Left lung (tissue), 10 donors: Measurements from ENCODE around the gene TACC3. TPM values are rescaled to one million over a fixed set of nuclear protein-coding genes. Genes with fewer than 3 reads are reported as not detected.

Experiments used
- ATAC-seq: fragments of 200-7000 bp; cut with Tn5 transposase; one replicate; pipeline ENCODE4 v1.9.1; 2020; ENCODE audit warnings: moderate library complexity
- DNase-seq, 4 donors: peaks; one replicate each; pipeline ENCODE4 v3.0.0-alpha.2; 2013 to 2020
- H3K27ac ChIP-seq, 2 donors: fragments of 200-600 bp; sonication (generic) in 1 of 2; one replicate each; pipeline versions ENCODE4 v1.5.0 to v1.8.0; 2020 to 2021
- H3K27me3 ChIP-seq, 2 donors: fragments of 200-600 bp; sonication (generic) in 1 of 2; one replicate each; pipeline versions ENCODE4 v1.5.0 to v1.8.0; 2020 to 2021
- H3K36me3 ChIP-seq, 2 donors: fragments of 200-600 bp; sonication (generic) in 1 of 2; one replicate each; pipeline versions ENCODE4 v1.5.0 to v1.8.0; 2020 to 2021
- H3K4me1 ChIP-seq, 2 donors: fragments of 200-600 bp; one replicate each; pipeline ENCODE4 v1.8.0; 2021
- H3K4me3 ChIP-seq, 2 donors: fragments of 200-600 bp; sonication (generic) in 1 of 2; one replicate each; pipeline versions ENCODE4 v1.5.0 to v1.8.0; 2020 to 2021; ENCODE audit warnings: mild to moderate bottlenecking in 1 of 2
- H3K9me3 ChIP-seq, 2 donors: fragments of 200-600 bp; sonication (generic) in 1 of 2; one replicate each; pipeline versions ENCODE4 v1.5.0 to v1.8.0; 2020 to 2021
- intact Hi-C, 2 donors: fragments of 100-400 bp; cut with DNase I; formaldehyde crosslinking; loops; one replicate each; pipeline versions ENCODE4 v1.11.2 to v1.14.2; 2022
- polyA plus RNA-seq, 6 donors: library from polyadenylated mRNA; unstranded; fragments of 120-200 nt; gene quantifications; one replicate each; pipeline ENCODE4 v1.2.1, GENCODE V29; 2013; ENCODE audit not compliant: insufficient read length in 6 of 6
- total RNA-seq, 2 donors: library from RNA; stranded (reverse); fragmentation: NEBNext Ultra II Directional; extraction: Animal tissue kit (Norgen Biotek cat#: 25700); gene quantifications; one replicate each; pipeline ENCODE4 v1.2.1, GENCODE V29; 2021
- TF ChIP-seq, protein P1 (sequence below), 2 donors: fragments of 200-600 bp; sonication (generic) in 1 of 2; IDR thresholded peaks; one replicate each; pipeline versions ENCODE4 v1.5.0 to v1.8.0; 2021; ENCODE audit warnings: antibody characterized with exemption in 2 of 2
- donor health status: DM: no; HTN: yes; CAD: no.
- donor health status: DM: no; HTN: no; CAD: no.

The TACC3 gene
- total and polyA plus RNA-seq, 8 donors, result 20.3 to 76.2 (median 44.7) TPM

GRCh38 chr4:1743551-1743950 is 22.2 kb downstream of the TACC3 start:
- Histone ChIP-seq H3K36me3 (peaks cover 0 to 68% of the 10 kb centered on the region in 2 donors), H3K4me3 (no peak overlapping the region), H3K27me3 (peaks cover 0 to 16% of the 10 kb centered on the region in 2 donors), H3K9me3 (peaks cover 0 to 4% of the 10 kb centered on the region in 2 donors), H3K27ac (no peak overlapping the region), H3K4me1 (peaks cover 0 to 3% of the 10 kb centered on the region in 2 donors)
- DNase-seq (no peak), ATAC-seq (no peak)
- intact Hi-C loops, result loop anchor here in 1 of 2 donors (10.0 kb wide), 1 partner anchor 151 kb away; no protein-coding TSS in a partner anchor
- TF ChIP-seq, protein P1, sequence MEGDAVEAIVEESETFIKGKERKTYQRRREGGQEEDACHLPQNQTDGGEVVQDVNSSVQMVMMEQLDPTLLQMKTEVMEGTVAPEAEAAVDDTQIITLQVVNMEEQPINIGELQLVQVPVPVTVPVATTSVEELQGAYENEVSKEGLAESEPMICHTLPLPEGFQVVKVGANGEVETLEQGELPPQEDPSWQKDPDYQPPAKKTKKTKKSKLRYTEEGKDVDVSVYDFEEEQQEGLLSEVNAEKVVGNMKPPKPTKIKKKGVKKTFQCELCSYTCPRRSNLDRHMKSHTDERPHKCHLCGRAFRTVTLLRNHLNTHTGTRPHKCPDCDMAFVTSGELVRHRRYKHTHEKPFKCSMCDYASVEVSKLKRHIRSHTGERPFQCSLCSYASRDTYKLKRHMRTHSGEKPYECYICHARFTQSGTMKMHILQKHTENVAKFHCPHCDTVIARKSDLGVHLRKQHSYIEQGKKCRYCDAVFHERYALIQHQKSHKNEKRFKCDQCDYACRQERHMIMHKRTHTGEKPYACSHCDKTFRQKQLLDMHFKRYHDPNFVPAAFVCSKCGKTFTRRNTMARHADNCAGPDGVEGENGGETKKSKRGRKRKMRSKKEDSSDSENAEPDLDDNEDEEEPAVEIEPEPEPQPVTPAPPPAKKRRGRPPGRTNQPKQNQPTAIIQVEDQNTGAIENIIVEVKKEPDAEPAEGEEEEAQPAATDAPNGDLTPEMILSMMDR (IDR thresholded peaks at IDR 0.05), result no peak

GRCh38 chr4:1743975-1744374 is 22.7 kb downstream of the TACC3 start:
- DNase-seq, result no peak
- intact Hi-C loops, result loop anchor here in 1 of 2 donors (10.0 kb wide), 1 partner anchor 151 kb away; no protein-coding TSS in a partner anchor
- TF ChIP-seq, protein P1 (IDR thresholded peaks at IDR 0.05), result no peak
- ATAC-seq, result no peak
- H3K36me3 ChIP-seq, result peaks cover 0 to 64% of the 10 kb centered on the region in 2 donors
- H3K4me1 ChIP-seq, result peaks cover 0 to 5% of the 10 kb centered on the region in 2 donors
- no peak overlapping the region for H3K4me3 ChIP-seq
- H3K9me3 ChIP-seq, result peaks cover 0 to under 1% of the 10 kb centered on the region in 2 donors
- peaks cover 0 to 19% of the 10 kb centered on the region in 2 donors for H3K27me3 ChIP-seq
- H3K27ac ChIP-seq, result no peak overlapping the region

DNA sequence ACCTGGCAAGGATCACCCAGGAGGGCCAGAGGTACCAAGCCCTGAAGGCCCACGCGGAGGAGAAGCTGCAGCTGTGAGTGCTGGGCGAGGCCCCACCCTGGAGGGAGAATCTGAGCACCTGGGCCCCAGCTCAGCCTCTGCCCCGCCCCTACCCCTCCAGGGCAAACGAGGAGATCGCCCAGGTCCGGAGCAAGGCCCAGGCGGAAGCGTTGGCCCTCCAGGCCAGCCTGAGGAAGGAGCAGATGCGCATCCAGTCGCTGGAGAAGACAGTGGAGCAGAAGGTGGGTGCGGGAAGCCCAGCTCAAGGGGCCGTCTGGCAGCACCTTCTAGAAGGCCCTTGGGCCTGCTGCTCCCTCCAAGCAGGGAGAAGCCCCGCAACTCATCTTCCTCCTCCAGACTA is 23.2 kb downstream of the TACC3 start:
- Histone ChIP-seq H3K27ac (no peak overlapping the region), H3K4me3 (no peak overlapping the region), H3K9me3 (no peaks in the 10 kb centered on the region), H3K4me1 (peaks cover 0 to 5% of the 10 kb centered on the region in 2 donors), H3K27me3 (peaks cover 0 to 19% of the 10 kb centered on the region in 2 donors), H3K36me3 (peaks cover 0 to 58% of the 10 kb centered on the region in 2 donors)
- intact Hi-C loops, result loop anchor here in 1 of 2 donors (10.0 kb wide), 1 partner anchor 150 kb away; no protein-coding TSS in a partner anchor
- DNase-seq, result no peak
- TF ChIP-seq, protein P1 (IDR thresholded peaks at IDR 0.05), result no peak
- ATAC-seq, result no peak

DNA sequence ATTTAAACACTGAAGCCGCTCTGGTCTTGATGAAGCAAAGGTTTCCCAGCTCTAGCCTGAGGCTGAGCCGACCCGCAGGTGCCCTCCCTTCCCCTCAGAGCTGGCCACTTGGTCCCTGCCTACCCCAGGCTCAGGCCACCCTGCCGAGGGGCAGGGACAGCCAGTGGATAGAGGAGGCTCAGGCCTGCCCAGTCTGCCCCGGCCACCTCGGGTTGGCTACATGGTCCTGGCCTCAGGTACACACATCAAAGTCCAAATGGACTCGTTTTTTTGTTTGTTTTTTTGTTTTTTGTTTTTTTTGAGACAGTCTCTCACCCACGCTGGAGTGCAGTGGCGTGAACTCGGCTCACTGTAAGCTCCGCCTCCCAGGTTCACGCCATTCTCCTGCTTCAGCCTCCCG is 23.8 kb downstream of the TACC3 start:
- no peak for ATAC-seq
- TF ChIP-seq, protein P1 (IDR thresholded peaks at IDR 0.05), result no peak
- intact Hi-C loops, result loop anchor here in 1 of 2 donors (10.0 kb wide), 1 partner anchor 150 kb away; no protein-coding TSS in a partner anchor

GRCh38 chr4:1745697-1746096 is 24.4 kb downstream of the TACC3 start:
- Histone ChIP-seq H3K4me1 (peaks cover 0 to 5% of the 10 kb centered on the region in 2 donors), H3K27me3 (peaks cover 0 to 19% of the 10 kb centered on the region in 2 donors), H3K27ac (no peak overlapping the region), H3K4me3 (no peak overlapping the region), H3K9me3 (no peaks in the 10 kb centered on the region), H3K36me3 (peaks cover 0 to 46% of the 10 kb centered on the region in 2 donors)
- ATAC-seq (no peak), DNase-seq (no peak)
- TF ChIP-seq, protein P1 (IDR thresholded peaks at IDR 0.05), result no peak
- intact Hi-C loops, result loop anchor here in 1 of 2 donors (10.0 kb wide), 1 partner anchor 149 kb away; no protein-coding TSS in a partner anchor

More for the DNA sequence above, 23.8 kb downstream of the TACC3 start:
- Histone ChIP-seq H3K36me3 (peaks cover 0 to 52% of the 10 kb centered on the region in 2 donors), H3K27ac (no peak overlapping the region), H3K4me1 (peaks cover 0 to 5% of the 10 kb centered on the region in 2 donors), H3K27me3 (peaks cover 0 to 19% of the 10 kb centered on the region in 2 donors), H3K4me3 (no peak overlapping the region), H3K9me3 (no peaks in the 10 kb centered on the region)
- no peak for DNase-seq
